ENCODE measurements around the gene BRD3.

- no peak for TF ChIP-seq SRF (IDR thresholded peaks at IDR 0.05; ENCODE audit: low read depth)
- TF ChIP-seq POLR2A (IDR thresholded peaks at IDR 0.05; ENCODE audit: borderline replicate concordance, extremely low read depth, insufficient read depth, insufficient read length): no peak
- no peak for TF ChIP-seq CTCF (IDR thresholded peaks at IDR 0.05 in 2 of 3, conservative IDR thresholded peaks at IDR 0.05 in 1 of 3; ENCODE audit: borderline replicate concordance in 1 of 3, insufficient read depth in 1 of 3, low read depth in 2 of 3, low read length in 2 of 3)
- no peak for TF ChIP-seq JUND (IDR thresholded peaks at IDR 0.05)
- TF ChIP-seq YY1 (IDR thresholded peaks at IDR 0.05; ENCODE audit: extremely low read depth, insufficient replicate concordance, low read depth, low read length): no peak
- no peak for TF ChIP-seq EZH2 (IDR thresholded peaks at IDR 0.05)
- no peak for TF ChIP-seq POLR2AphosphoS5 (IDR thresholded peaks at IDR 0.05; ENCODE audit: low read depth, low read length)
- TF ChIP-seq ZNF274 (IDR thresholded peaks at IDR 0.05; ENCODE audit: low read depth, low read length): no peak
Observed at GRCh38 chr9:134089972-134090371, 22.1 kb upstream of the BRD3 start.

Measured in HCT116 (cell line).